ENCODE results near the gene NR4A2.

- TF ChIP-seq POLR2A (IDR thresholded peaks at IDR 0.05) (peak; percentile 80 to 97), CTCF (IDR thresholded peaks at IDR 0.05 in 4 of 5, conservative IDR thresholded peaks at IDR 0.05 in 1 of 5) (no peak)
These were observed at the start of gene NR4A2 for GRCh38 chr2:156332534-156333273.

Data from gastrocnemius medialis (tissue), 4 donors.